ENCODE results near the gene MTHFSD.

Gene MTHFSD

GRCh38 chr16:86565644-86566511 lies 10.8 kb upstream of the MTHFSD start:
- in situ Hi-C loops (cut with MboI; ENCODE audit: low pct_unique_long_range_greater_than_20kb, low sequenced_read_pairs, unreplicated experiment), result loop anchor here (10.0 kb wide), 3 partner anchors 51 to 719 kb away; partner anchors contain the start of gene FOXF1
- no peak for DNase-seq (ENCODE audit: low spot score)
- TF ChIP-seq CTCF (IDR thresholded peaks at IDR 0.05; ENCODE audit: extremely low read depth, insufficient read depth, missing control alignments), result no peak

- no peak for DNase-seq (ENCODE audit: low spot score)
- TF ChIP-seq CTCF (IDR thresholded peaks at IDR 0.05; ENCODE audit: extremely low read depth, insufficient read depth, missing control alignments), result no peak
- in situ Hi-C loops (cut with MboI; ENCODE audit: low pct_unique_long_range_greater_than_20kb, low sequenced_read_pairs, unreplicated experiment), result loop anchor here (10.0 kb wide), 3 partner anchors 50 to 720 kb away; partner anchors contain the start of gene FOXF1
These were observed 10.2 kb upstream of the MTHFSD start for GRCh38 chr16:86565181-86565631.

GRCh38 chr16:86563469-86564345 lies 8.7 kb upstream of the MTHFSD start:
- in situ Hi-C loops (cut with MboI; ENCODE audit: low pct_unique_long_range_greater_than_20kb, low sequenced_read_pairs, unreplicated experiment), result loop anchor here (10.0 kb wide), 3 partner anchors 49 to 721 kb away; partner anchors contain the start of gene FOXF1

GRCh38 chr16:86562356-86562755 lies 7.3 kb upstream of the MTHFSD start:
- no peak for DNase-seq (ENCODE audit: low spot score)
- in situ Hi-C loops (cut with MboI; ENCODE audit: low pct_unique_long_range_greater_than_20kb, low sequenced_read_pairs, unreplicated experiment), result loop anchor here (10.0 kb wide), 3 partner anchors 48 to 722 kb away; partner anchors contain the start of gene FOXF1
- TF ChIP-seq CTCF (IDR thresholded peaks at IDR 0.05; ENCODE audit: extremely low read depth, insufficient read depth, missing control alignments), result no peak

More at GRCh38 chr16:86563469-86564345, 8.7 kb upstream of the MTHFSD start:
- DNase-seq (ENCODE audit: low spot score), result peak; percentile 91
- TF ChIP-seq CTCF (IDR thresholded peaks at IDR 0.05; ENCODE audit: extremely low read depth, insufficient read depth, missing control alignments), result peak; percentile 96

- in situ Hi-C loops (cut with MboI; ENCODE audit: low pct_unique_long_range_greater_than_20kb, low sequenced_read_pairs, unreplicated experiment), result loop anchor here (10.0 kb wide), 3 partner anchors 45 to 725 kb away; partner anchors contain the start of gene FOXF1
- no peak for DNase-seq (ENCODE audit: low spot score)
- no peak for TF ChIP-seq CTCF (IDR thresholded peaks at IDR 0.05; ENCODE audit: extremely low read depth, insufficient read depth, missing control alignments)
These were observed 4.8 kb upstream of the MTHFSD start for GRCh38 chr16:86559802-86560305.

Measured in GM13977 (cell line).